Measurements from ENCODE around the gene ATAD2B. TPM values are rescaled to one million over a fixed set of nuclear protein-coding genes. Genes with fewer than 3 reads are reported as not detected.
A peak's percentile ranks its signal among the peaks of the same experiment; 100 is the strongest.
"Not testable (repeated sequence)": the region's sequence is repeated elsewhere in the genome, so short reads cannot be mapped to it uniquely, and the experiment has no call there.

Gene ATAD2B
- total RNA-seq, 3 donors from 2014 or later: 25.8 to 38.5 (median 27.9) TPM

GRCh38 chr2:23782126-23782525, 144.8 kb downstream of the ATAD2B start:
- peak; percentile 25 for ATAC-seq
- no peak for TF ChIP-seq CTCF (IDR thresholded peaks at IDR 0.05)
- Histone ChIP-seq H3K36me3 (ENCODE audit: low read depth) (no peaks in the 10 kb centered on the region), H3K9me3 (no peaks in the 10 kb centered on the region), H3K4me3 (no peak overlapping the region), H3K4me1 (ENCODE audit: low read depth) (no peaks in the 10 kb centered on the region)
- DNase-seq: no peak
- intact Hi-C loops (cut with DNase I, micrococcal nuclease): no loop called here

- DNase-seq; H3K9me3 ChIP-seq; intact Hi-C loops (cut with DNase I, micrococcal nuclease); ATAC-seq; H3K4me1 ChIP-seq (ENCODE audit: low read depth); H3K36me3 ChIP-seq (ENCODE audit: low read depth); H3K4me3 ChIP-seq: not testable (repeated sequence)
These were observed 146.5 kb downstream of the ATAD2B start for GRCh38 chr2:23780465-23780864.

GRCh38 chr2:23777826-23778225, 149.1 kb downstream of the ATAD2B start:
- no peaks in the 10 kb centered on the region for H3K36me3 ChIP-seq (ENCODE audit: low read depth)
- no peaks in the 10 kb centered on the region for H3K4me1 ChIP-seq (ENCODE audit: low read depth)
- no peak for TF ChIP-seq CTCF (IDR thresholded peaks at IDR 0.05)
- intact Hi-C loops (cut with DNase I, micrococcal nuclease): no loop called here
- no peak for DNase-seq
- ATAC-seq: no peak
- no peak overlapping the region for H3K4me3 ChIP-seq
- no peaks in the 10 kb centered on the region for H3K9me3 ChIP-seq

GRCh38 chr2:23776021-23776420, 150.9 kb downstream of the ATAD2B start:
- Histone ChIP-seq H3K9me3 (no peaks in the 10 kb centered on the region), H3K4me1 (ENCODE audit: low read depth) (no peaks in the 10 kb centered on the region), H3K4me3 (no peak overlapping the region), H3K36me3 (ENCODE audit: low read depth) (no peaks in the 10 kb centered on the region)
- ATAC-seq: no peak
- TF ChIP-seq CTCF (IDR thresholded peaks at IDR 0.05): no peak
- intact Hi-C loops (cut with DNase I, micrococcal nuclease): no loop called here
- no peak for DNase-seq

- Histone ChIP-seq H3K9me3 (no peaks in the 10 kb centered on the region), H3K4me1 (ENCODE audit: low read depth) (no peaks in the 10 kb centered on the region), H3K4me3 (no peak overlapping the region), H3K36me3 (ENCODE audit: low read depth) (no peaks in the 10 kb centered on the region)
- TF ChIP-seq CTCF (IDR thresholded peaks at IDR 0.05): no peak
- intact Hi-C loops (cut with DNase I, micrococcal nuclease): no loop called here
- ATAC-seq (no peak), DNase-seq (no peak)
These were observed 154.2 kb downstream of the ATAD2B start for GRCh38 chr2:23772684-23773083.

GRCh38 chr2:23772056-23772455, 154.9 kb downstream of the ATAD2B start:
- TF ChIP-seq CTCF (IDR thresholded peaks at IDR 0.05): no peak
- no peak for ATAC-seq
- intact Hi-C loops (cut with DNase I, micrococcal nuclease): no loop called here
- DNase-seq: no peak
- Histone ChIP-seq H3K9me3 (no peaks in the 10 kb centered on the region), H3K36me3 (ENCODE audit: low read depth) (no peaks in the 10 kb centered on the region), H3K4me1 (ENCODE audit: low read depth) (no peaks in the 10 kb centered on the region), H3K4me3 (no peak overlapping the region)

Data from mucosa of descending colon (tissue), 3 donors.